ENCODE data around the gene IMMP2L. TPM values are rescaled to one million over a fixed set of nuclear protein-coding genes. Genes with fewer than 3 reads are reported as not detected.

IMMP2L gene
- total RNA-seq, 4 donors from 2014 or later: 2.6 to 69.1 (median 34.7) TPM

GRCh38 chr7:111198255-111198654, 364.0 kb downstream of the IMMP2L start:
- Histone ChIP-seq H3K27ac (no peak overlapping the region), H3K4me1 (no peaks in the 10 kb centered on the region), H3K9me3 (no peaks in the 10 kb centered on the region), H3K4me3 (no peak overlapping the region), H3K36me3 (no peaks in the 10 kb centered on the region), H3K27me3 (no peaks in the 10 kb centered on the region)
- TF ChIP-seq CTCF (IDR thresholded peaks at IDR 0.05) (no peak), POLR2A (IDR thresholded peaks at IDR 0.05) (no peak)
- intact Hi-C loops (cut with DNase I; ENCODE audit: low total_unique reads): no loop called here
- no peak for DNase-seq

DNA sequence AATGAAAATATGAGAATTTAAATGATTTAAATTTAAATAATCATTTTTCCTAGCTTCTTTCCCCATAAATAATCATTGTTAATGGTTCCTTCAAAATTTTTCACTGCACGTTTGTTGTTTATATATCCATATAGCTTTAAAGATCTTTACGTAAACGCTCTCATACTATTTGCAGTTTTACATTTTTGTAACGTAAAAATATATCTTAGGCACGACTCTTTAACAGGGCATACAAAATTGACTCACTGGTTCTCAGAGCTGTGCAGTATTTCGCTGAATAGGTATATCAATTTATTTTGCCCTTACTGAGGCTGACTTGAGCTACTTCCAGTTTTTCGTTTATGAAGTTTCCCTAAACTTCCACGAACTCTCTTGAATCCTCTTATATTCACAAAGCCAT, 365.6 kb downstream of the IMMP2L start:
- no peak overlapping the region for H3K27ac ChIP-seq
- intact Hi-C loops (cut with DNase I; ENCODE audit: low total_unique reads): no loop called here
- no peak overlapping the region for H3K4me3 ChIP-seq
- TF ChIP-seq POLR2A (IDR thresholded peaks at IDR 0.05) (no peak), CTCF (IDR thresholded peaks at IDR 0.05) (no peak)
- H3K36me3 ChIP-seq: no peaks in the 10 kb centered on the region
- H3K27me3 ChIP-seq: no peaks in the 10 kb centered on the region
- DNase-seq: no peak
- no peaks in the 10 kb centered on the region for H3K4me1 ChIP-seq
- no peaks in the 10 kb centered on the region for H3K9me3 ChIP-seq

GRCh38 chr7:111192614-111193413, 369.5 kb downstream of the IMMP2L start:
- no peaks in the 10 kb centered on the region for H3K4me1 ChIP-seq
- no peaks in the 10 kb centered on the region for H3K27me3 ChIP-seq
- intact Hi-C loops (cut with DNase I; ENCODE audit: low total_unique reads): no loop called here
- no peak overlapping the region for H3K27ac ChIP-seq
- H3K4me3 ChIP-seq: no peak overlapping the region
- no peaks in the 10 kb centered on the region for H3K36me3 ChIP-seq
- TF ChIP-seq POLR2A (IDR thresholded peaks at IDR 0.05): no peak
- no peaks in the 10 kb centered on the region for H3K9me3 ChIP-seq
- no peak for DNase-seq

- intact Hi-C loops (cut with DNase I; ENCODE audit: low total_unique reads): no loop called here
- H3K4me1 ChIP-seq: no peaks in the 10 kb centered on the region
- no peak for DNase-seq
- no peaks in the 10 kb centered on the region for H3K9me3 ChIP-seq
- no peak overlapping the region for H3K27ac ChIP-seq
- H3K36me3 ChIP-seq: no peaks in the 10 kb centered on the region
- no peak overlapping the region for H3K4me3 ChIP-seq
- TF ChIP-seq CTCF (IDR thresholded peaks at IDR 0.05) (no peak), POLR2A (IDR thresholded peaks at IDR 0.05) (no peak)
- no peaks in the 10 kb centered on the region for H3K27me3 ChIP-seq
Measured at GRCh38 chr7:111190804-111191203, 371.5 kb downstream of the IMMP2L start.

GRCh38 chr7:111184987-111185386, 377.3 kb downstream of the IMMP2L start:
- no peaks in the 10 kb centered on the region for H3K9me3 ChIP-seq
- TF ChIP-seq POLR2A (IDR thresholded peaks at IDR 0.05) (no peak), CTCF (IDR thresholded peaks at IDR 0.05) (no peak)
- intact Hi-C loops (cut with DNase I; ENCODE audit: low total_unique reads): no loop called here
- no peaks in the 10 kb centered on the region for H3K36me3 ChIP-seq
- no peaks in the 10 kb centered on the region for H3K27me3 ChIP-seq
- DNase-seq: no peak
- no peaks in the 10 kb centered on the region for H3K4me1 ChIP-seq
- H3K4me3 ChIP-seq: no peak overlapping the region
- H3K27ac ChIP-seq: no peak overlapping the region

Measured in uterus (tissue), 4 donors.